22Rv1 (cell line): ENCODE measurements around the gene FOXP4.

ENCODE experiments used
- H3K27ac ChIP-seq: fragments of 450-650 bp; 2 replicates; pipeline ENCODE4 v1.5.1; 2017
- CTCF ChIP-seq: fragments of 450-650 bp; IDR thresholded peaks from 2 replicates; pipeline ENCODE4 v1.5.1; 2017; ENCODE audit warnings: mild to moderate bottlenecking
- ZFX ChIP-seq: fragments of 450-650 bp; IDR thresholded peaks from 2 replicates; pipeline ENCODE4 v1.6.1; 2017; ENCODE audit warnings: antibody characterized with exemption, borderline replicate concordance

FOXP4 gene

GRCh38 chr6:41548841-41549642, 2.9 kb downstream of the FOXP4 start:
- H3K27ac ChIP-seq, result no peak overlapping the region
- TF ChIP-seq ZFX (no peak), CTCF (no peak)

GRCh38 chr6:41549673-41550072, 3.5 kb downstream of the FOXP4 start:
- TF ChIP-seq ZFX, result no peak
- H3K27ac ChIP-seq, result no peak overlapping the region

GRCh38 chr6:41551086-41551700, 5.0 kb downstream of the FOXP4 start:
- no peak overlapping the region for H3K27ac ChIP-seq
- TF ChIP-seq ZFX (no peak), CTCF (no peak)

GRCh38 chr6:41551857-41552256, 5.7 kb downstream of the FOXP4 start:
- H3K27ac ChIP-seq, result no peak overlapping the region
- TF ChIP-seq CTCF (no peak), ZFX (no peak)

- TF ChIP-seq CTCF (no peak), ZFX (no peak)
- H3K27ac ChIP-seq, result no peak overlapping the region
These were observed 6.5 kb downstream of the FOXP4 start for GRCh38 chr6:41552723-41553122.

GRCh38 chr6:41553405-41553999, 7.3 kb downstream of the FOXP4 start:
- TF ChIP-seq ZFX (no peak), CTCF (no peak)

GRCh38 chr6:41555326-41556300, 9.4 kb downstream of the FOXP4 start:
- no peak for TF ChIP-seq CTCF
- TF ChIP-seq ZFX, result no peak
- no peak overlapping the region for H3K27ac ChIP-seq

More at GRCh38 chr6:41553405-41553999, 7.3 kb downstream of the FOXP4 start:
- no peak overlapping the region for H3K27ac ChIP-seq
